HL-60 (cell line): ENCODE measurements around the gene TMEM225B.

Experiments
- CTCF ChIP-seq: IDR thresholded peaks from one replicate; pipeline ENCODE4 v1.5.1; 2011; ENCODE audit warnings: low read length, control low read depth, inconsistent platforms; ENCODE audit not compliant: insufficient read depth
- GABPA ChIP-seq: IDR thresholded peaks from 2 replicates; pipeline ENCODE4 v1.6.1; 2012; ENCODE audit warnings: low read depth
- REST ChIP-seq: IDR thresholded peaks from 2 replicates; pipeline ENCODE4 v1.6.1; 2012; ENCODE audit warnings: low read depth; ENCODE audit not compliant: insufficient replicate concordance

DNA sequence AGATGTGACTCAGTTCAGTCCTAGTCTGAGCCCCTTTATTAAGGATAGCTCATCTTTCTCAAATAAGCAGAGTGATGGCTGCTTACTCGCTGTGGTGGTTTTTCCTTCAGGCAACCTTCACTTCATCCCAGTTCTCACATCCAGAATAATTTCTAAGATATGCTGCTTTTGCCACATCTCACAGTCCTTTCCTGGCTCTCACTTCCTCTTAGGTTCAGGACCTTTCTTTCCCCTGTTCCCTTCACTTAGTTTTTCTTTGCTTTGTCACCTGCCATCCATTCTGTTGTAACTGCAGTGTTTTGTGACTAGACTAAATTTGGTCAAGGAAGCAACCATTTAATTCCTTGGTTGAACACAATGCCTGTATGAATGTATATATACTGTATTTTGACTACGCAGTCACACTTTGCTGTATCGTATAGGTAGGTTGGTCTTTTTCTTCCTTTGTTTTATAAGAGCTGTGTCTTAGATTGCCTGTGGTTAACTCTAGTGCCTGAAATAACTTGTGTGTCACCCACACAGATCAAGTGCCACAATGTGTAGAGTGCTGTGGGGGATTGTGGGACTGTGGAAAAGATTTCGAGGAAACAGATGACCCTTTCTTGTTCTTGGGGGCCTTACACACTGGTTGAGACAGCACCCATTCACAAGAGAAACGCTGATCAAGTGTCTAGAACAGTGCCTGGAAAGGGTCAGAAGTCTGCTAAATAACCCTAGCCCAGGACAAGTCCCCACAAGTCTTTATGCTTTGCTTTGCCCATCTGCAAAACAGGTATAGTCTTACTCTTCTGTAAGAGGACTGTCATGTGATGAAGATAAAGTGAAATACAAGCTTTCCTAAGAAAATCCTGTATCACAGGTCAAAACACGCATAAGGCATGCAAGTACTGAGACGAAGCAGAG, 37.0 kb upstream of the TMEM225B start:
- no peak for TF ChIP-seq CTCF
- no peak for TF ChIP-seq GABPA
- no peak for TF ChIP-seq REST
